Neural progenitor cell (in vitro differentiated cells): ENCODE results near the gene BMPR1A. TPM values are rescaled to one million over a fixed set of nuclear protein-coding genes. Genes with fewer than 3 reads are reported as not detected.

Source experiments
- DNase-seq: peaks from one replicate; pipeline ENCODE4 v3.0.0-alpha.2; 2016; ENCODE audit warnings: low spot score
- H2AFZ ChIP-seq: fragments of 200-600 bp; sonication (generic); replicated peaks from 2 replicates; pipeline ENCODE4 v1.6.1; 2016; ENCODE audit warnings: antibody characterized with exemption
- H3F3A ChIP-seq: fragments of 200-600 bp; sonication (generic); 2 replicates; pipeline ENCODE4 v1.6.1; 2016; ENCODE audit warnings: antibody characterized with exemption, low read depth
- H3K27ac ChIP-seq: fragments of 200-600 bp; sonication (generic); 2 replicates; pipeline ENCODE4 v1.5.1; 2016; ENCODE audit warnings: mild to moderate bottlenecking
- H3K27me3 ChIP-seq: fragments of 200-600 bp; sonication (generic); 2 replicates; pipeline ENCODE4 v1.6.1; 2016; ENCODE audit warnings: mild to moderate bottlenecking, moderate library complexity
- H3K36me3 ChIP-seq: fragments of 200-600 bp; sonication (generic); 2 replicates; pipeline ENCODE4 v1.5.1; 2016
- H3K4me1 ChIP-seq: fragments of 200-600 bp; sonication (generic); 2 replicates; pipeline ENCODE4 v1.6.1; 2016; ENCODE audit warnings: mixed run types
- H3K4me2 ChIP-seq: fragments of 200-600 bp; sonication (generic); 2 replicates; pipeline ENCODE4 v1.6.1; 2016
- H3K4me3 ChIP-seq: fragments of 200-600 bp; sonication (generic); 2 replicates; pipeline ENCODE4 v1.5.1; 2016
- H3K79me2 ChIP-seq: fragments of 200-600 bp; sonication (generic); 2 replicates; pipeline ENCODE4 v1.6.1; 2016; ENCODE audit warnings: low read depth
- H3K9ac ChIP-seq: fragments of 200-600 bp; sonication (generic); 2 replicates; pipeline ENCODE4 v1.6.1; 2016
- H3K9me3 ChIP-seq: fragments of 200-600 bp; sonication (generic); 2 replicates; pipeline ENCODE4 v1.5.1; 2016; ENCODE audit warnings: low read depth
- H4K20me1 ChIP-seq: fragments of 200-600 bp; sonication (generic); 2 replicates; pipeline ENCODE4 v1.6.1; 2016; ENCODE audit warnings: low read depth
- H3K27ac Mint-ChIP-seq: 3 replicates; pipeline ENCODE4 v1.8.0; 2021; ENCODE audit warnings: mixed read lengths
- H3K27me3 Mint-ChIP-seq: 2 replicates; pipeline ENCODE4 v1.8.0; 2022; ENCODE audit warnings: low read depth, mild to moderate bottlenecking, inconsistent platforms, moderate library complexity, mixed read lengths; ENCODE audit not compliant: insufficient read depth
- H3K36me3 Mint-ChIP-seq: 3 replicates; pipeline ENCODE4 v1.8.0; 2021; ENCODE audit warnings: mixed read lengths
- H3K4me1 Mint-ChIP-seq: 3 replicates; pipeline ENCODE4 v1.8.0; 2021; ENCODE audit warnings: mixed read lengths
- H3K4me3 Mint-ChIP-seq: 3 replicates; pipeline ENCODE4 v1.8.0; 2021; ENCODE audit warnings: mild to moderate bottlenecking, moderate library complexity, mixed read lengths
- H3K9me3 Mint-ChIP-seq: 3 replicates; pipeline ENCODE4 v1.8.0; 2020; ENCODE audit warnings: mixed read lengths
- EZH2 ChIP-seq: fragments of 200-600 bp; sonication (generic); IDR thresholded peaks from 2 replicates; pipeline ENCODE4 v1.6.1; 2017; ENCODE audit warnings: antibody characterized with exemption, mild to moderate bottlenecking, moderate library complexity
- EZH2phosphoT487 ChIP-seq: fragments of 200-600 bp; sonication (generic); IDR thresholded peaks from 2 replicates; pipeline ENCODE4 v1.6.1; 2017; ENCODE audit warnings: antibody characterized with exemption
- total RNA-seq: library from RNA; depleted of rRNA; stranded (reverse); fragments of >200 nt; gene quantifications from 2 replicates; pipeline ENCODE4 v1.2.3, GENCODE V29; 2015; ENCODE audit warnings: low replicate concordance
- TF ChIP-seq, protein P1 (sequence below): fragments of 200-600 bp; sonication (generic); IDR thresholded peaks from 2 replicates; pipeline ENCODE4 v1.5.1; 2017; ENCODE audit warnings: antibody characterized with exemption, mild to moderate bottlenecking

BMPR1A gene
- total RNA-seq, 1 donor from 2014 or later: 76.2 TPM

DNA sequence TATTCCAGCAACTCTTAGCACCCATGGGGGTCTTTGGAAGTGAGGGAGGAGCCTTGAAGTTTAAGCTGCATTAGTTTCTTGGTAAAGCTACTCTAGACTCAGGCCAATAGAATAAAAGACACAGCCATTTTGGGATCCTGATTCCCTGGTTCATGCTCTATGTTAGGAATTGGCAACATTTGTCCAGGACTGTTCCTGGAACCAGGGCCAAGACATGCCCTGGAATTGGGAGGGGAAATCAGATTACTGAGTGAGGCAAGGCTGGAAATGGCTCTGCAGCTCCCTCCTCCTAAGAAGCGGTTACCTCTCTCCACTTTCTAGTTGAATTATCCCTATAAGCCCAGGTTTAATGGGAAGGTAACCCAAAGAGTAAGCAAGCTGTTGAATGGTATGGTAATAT lies 14.2 kb upstream of the BMPR1A start:
- no peak overlapping the region for H3K4me3 ChIP-seq
- H3K79me2 ChIP-seq: no peaks in the 10 kb centered on the region
- peaks cover 2% of the 10 kb centered on the region for H3K36me3 Mint-ChIP-seq
- H3K27ac Mint-ChIP-seq: peak overlapping the region; percentile 66
- peaks cover 6% of the 10 kb centered on the region for H3F3A ChIP-seq
- H3K27me3 ChIP-seq: no peaks in the 10 kb centered on the region
- H3K4me1 ChIP-seq: no peaks in the 10 kb centered on the region
- H2AFZ ChIP-seq: no peak overlapping the region
- H3K9me3 Mint-ChIP-seq: no peaks in the 10 kb centered on the region
- no peaks in the 10 kb centered on the region for H3K9me3 ChIP-seq
- no peak overlapping the region for H3K27ac ChIP-seq
- H4K20me1 ChIP-seq: no peaks in the 10 kb centered on the region
- no peaks in the 10 kb centered on the region for H3K36me3 ChIP-seq
- H3K4me1 Mint-ChIP-seq: no peaks in the 10 kb centered on the region
- H3K4me2 ChIP-seq: no peak overlapping the region
- TF ChIP-seq, protein P1, sequence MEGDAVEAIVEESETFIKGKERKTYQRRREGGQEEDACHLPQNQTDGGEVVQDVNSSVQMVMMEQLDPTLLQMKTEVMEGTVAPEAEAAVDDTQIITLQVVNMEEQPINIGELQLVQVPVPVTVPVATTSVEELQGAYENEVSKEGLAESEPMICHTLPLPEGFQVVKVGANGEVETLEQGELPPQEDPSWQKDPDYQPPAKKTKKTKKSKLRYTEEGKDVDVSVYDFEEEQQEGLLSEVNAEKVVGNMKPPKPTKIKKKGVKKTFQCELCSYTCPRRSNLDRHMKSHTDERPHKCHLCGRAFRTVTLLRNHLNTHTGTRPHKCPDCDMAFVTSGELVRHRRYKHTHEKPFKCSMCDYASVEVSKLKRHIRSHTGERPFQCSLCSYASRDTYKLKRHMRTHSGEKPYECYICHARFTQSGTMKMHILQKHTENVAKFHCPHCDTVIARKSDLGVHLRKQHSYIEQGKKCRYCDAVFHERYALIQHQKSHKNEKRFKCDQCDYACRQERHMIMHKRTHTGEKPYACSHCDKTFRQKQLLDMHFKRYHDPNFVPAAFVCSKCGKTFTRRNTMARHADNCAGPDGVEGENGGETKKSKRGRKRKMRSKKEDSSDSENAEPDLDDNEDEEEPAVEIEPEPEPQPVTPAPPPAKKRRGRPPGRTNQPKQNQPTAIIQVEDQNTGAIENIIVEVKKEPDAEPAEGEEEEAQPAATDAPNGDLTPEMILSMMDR: no peak
- H3K9ac ChIP-seq: no peak overlapping the region
- peaks cover 2% of the 10 kb centered on the region for H3K27me3 Mint-ChIP-seq
- H3K4me3 Mint-ChIP-seq: no peak overlapping the region
- DNase-seq: no peak

DNA sequence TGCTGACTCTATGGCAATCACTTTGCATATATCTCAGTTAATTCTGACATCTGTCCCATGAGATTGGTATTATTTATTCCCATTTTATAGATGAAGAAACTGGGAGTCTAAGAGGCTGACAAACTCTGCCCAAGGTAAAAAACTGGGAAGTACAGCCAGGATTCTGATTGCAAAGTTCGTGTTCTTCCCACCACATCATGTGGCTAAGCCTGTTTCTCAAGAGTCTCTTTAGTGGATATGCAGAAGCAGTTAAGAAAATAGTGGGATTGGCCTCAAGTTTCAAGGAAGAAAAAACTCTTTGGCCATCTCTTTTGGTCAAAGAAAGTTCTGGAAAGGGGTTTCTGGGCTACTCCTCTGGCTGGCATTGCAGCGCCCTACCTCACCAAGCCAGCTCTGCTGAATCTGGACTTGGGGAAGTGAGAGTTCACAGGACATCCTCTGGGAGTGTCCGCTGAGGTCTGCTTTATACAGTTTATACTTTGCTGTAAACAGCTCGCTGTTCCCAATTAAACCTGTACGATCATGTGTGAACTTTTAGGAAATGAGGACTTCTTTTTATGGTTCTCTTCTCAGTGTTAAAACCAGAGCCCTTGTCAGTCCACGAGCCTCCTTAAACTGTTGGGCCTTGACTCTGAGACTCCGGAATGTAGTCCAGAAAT lies 12.2 kb upstream of the BMPR1A start:
- Histone ChIP-seq H3K79me2 (no peaks in the 10 kb centered on the region), H3K4me3 (no peak overlapping the region), H3K27ac (no peak overlapping the region), H3K4me1 (no peaks in the 10 kb centered on the region), H3F3A (peaks cover 6% of the 10 kb centered on the region), H2AFZ (no peak overlapping the region), H3K27me3 (no peaks in the 10 kb centered on the region), H4K20me1 (no peaks in the 10 kb centered on the region), H3K36me3 (no peaks in the 10 kb centered on the region), H3K9me3 (no peaks in the 10 kb centered on the region), H3K4me2 (no peak overlapping the region), H3K9ac (no peak overlapping the region)
- DNase-seq: no peak
- Mint-ChIP-seq H3K9me3 (no peaks in the 10 kb centered on the region), H3K4me3 (no peak overlapping the region), H3K27me3 (peaks cover 2% of the 10 kb centered on the region), H3K27ac (no peak overlapping the region), H3K4me1 (peaks cover 9% of the 10 kb centered on the region), H3K36me3 (peaks cover 2% of the 10 kb centered on the region)
- TF ChIP-seq, protein P1: no peak
- TF ChIP-seq EZH2phosphoT487 (no peak), EZH2 (no peak)

DNA sequence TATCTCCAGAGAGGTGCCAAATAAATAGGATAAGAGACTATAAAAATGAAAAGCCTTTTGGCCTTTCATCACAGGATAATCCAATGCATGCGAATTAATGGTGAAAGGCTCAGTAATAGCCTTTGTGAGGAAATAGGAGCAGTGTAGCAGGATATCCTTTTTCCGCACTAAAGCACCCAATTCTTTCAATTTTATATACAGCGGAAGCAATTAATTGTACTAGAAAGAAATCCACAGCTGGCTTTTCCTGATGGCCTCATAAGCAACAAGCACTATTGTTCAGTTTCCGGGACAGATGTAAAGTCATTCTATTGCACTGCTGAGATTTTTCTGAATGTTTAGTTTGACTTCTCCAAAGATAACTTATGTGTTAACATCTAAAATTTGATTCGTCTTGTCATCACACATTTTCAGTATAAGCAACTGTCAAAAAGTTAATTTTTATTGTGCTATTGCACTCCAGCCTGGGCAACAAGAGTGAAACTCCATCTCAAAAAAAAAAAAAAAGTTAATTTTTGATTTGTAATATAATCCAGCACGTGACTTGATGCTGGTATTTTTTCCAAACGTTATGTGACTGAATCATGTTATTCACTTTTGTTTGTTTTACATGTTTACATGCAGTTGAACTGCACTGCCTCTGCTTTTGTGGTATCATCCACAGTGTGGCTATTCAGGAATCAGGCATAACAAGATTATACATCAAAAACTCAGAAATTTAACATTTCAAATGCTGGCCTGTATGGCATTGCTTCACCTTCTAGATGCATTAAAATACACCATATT lies 8.4 kb upstream of the BMPR1A start:
- Histone ChIP-seq H3K4me1 (peaks cover 8% of the 10 kb centered on the region), H3K36me3 (no peaks in the 10 kb centered on the region), H3K27me3 (no peaks in the 10 kb centered on the region), H4K20me1 (peaks cover 5% of the 10 kb centered on the region), H3K9ac (no peak overlapping the region), H3K4me2 (no peak overlapping the region), H3F3A (peaks cover 20% of the 10 kb centered on the region), H2AFZ (no peak overlapping the region), H3K9me3 (no peaks in the 10 kb centered on the region), H3K4me3 (no peak overlapping the region), H3K79me2 (peaks cover 13% of the 10 kb centered on the region), H3K27ac (no peak overlapping the region)
- no peak for DNase-seq
- TF ChIP-seq, protein P1: no peak
- no peak for TF ChIP-seq EZH2phosphoT487
- no peak for TF ChIP-seq EZH2
- Mint-ChIP-seq H3K27ac (no peak overlapping the region), H3K27me3 (no peaks in the 10 kb centered on the region), H3K9me3 (no peaks in the 10 kb centered on the region), H3K4me3 (no peak overlapping the region), H3K4me1 (peaks cover 17% of the 10 kb centered on the region), H3K36me3 (peaks cover 14% of the 10 kb centered on the region)
